ENCODE data around the gene MRM2.

Gene MRM2

GRCh38 chr7:2264158-2264557 lies 22.2 kb upstream of the MRM2 start:
- DNase-seq, result no peak

- DNase-seq, result no peak
Observed at GRCh38 chr7:2263176-2263575, 21.2 kb upstream of the MRM2 start.

- DNase-seq, result no peak
Observed at GRCh38 chr7:2261611-2262010, 19.6 kb upstream of the MRM2 start.

- peak; percentile 47 for DNase-seq
Observed at GRCh38 chr7:2260820-2261219, 18.8 kb upstream of the MRM2 start.

- DNase-seq, result no peak
Observed at GRCh38 chr7:2259480-2259879, 17.5 kb upstream of the MRM2 start.

GRCh38 chr7:2258661-2259365 lies 16.8 kb upstream of the MRM2 start:
- no peak for DNase-seq

GRCh38 chr7:2257651-2258050 lies 15.6 kb upstream of the MRM2 start:
- no peak for DNase-seq

GRCh38 chr7:2257046-2257551 lies 15.1 kb upstream of the MRM2 start:
- no peak for DNase-seq

- DNase-seq, result no peak
Observed at GRCh38 chr7:2256306-2257045, 14.5 kb upstream of the MRM2 start.

- DNase-seq, result no peak
Observed at GRCh38 chr7:2255145-2256139, 13.4 kb upstream of the MRM2 start.

GRCh38 chr7:2254429-2255144 lies 12.6 kb upstream of the MRM2 start:
- DNase-seq, result no peak

GRCh38 chr7:2253525-2254244 lies 11.7 kb upstream of the MRM2 start:
- no peak for DNase-seq

GRCh38 chr7:2253021-2253420 lies 11.0 kb upstream of the MRM2 start:
- no peak for DNase-seq

- peak; percentile 4 for DNase-seq
Observed at GRCh38 chr7:2251841-2252771, 10.1 kb upstream of the MRM2 start.

- no peak for DNase-seq
Observed at GRCh38 chr7:2251381-2251780, 9.4 kb upstream of the MRM2 start.

GRCh38 chr7:2249744-2250323 lies 7.8 kb upstream of the MRM2 start:
- DNase-seq, result no peak

GRCh38 chr7:2248984-2249694 lies 7.1 kb upstream of the MRM2 start:
- DNase-seq, result no peak

- peak; percentile 8 for DNase-seq
Observed at GRCh38 chr7:2247141-2247995, 5.4 kb upstream of the MRM2 start.

Data from NCI-H1092 treated with DMSO at 0.1 percent for 48 hours (cell line).